HL-60 (cell line): Measurements from ENCODE around the gene LRRC8C.

Experiments
- CTCF ChIP-seq: IDR thresholded peaks from one replicate; pipeline ENCODE4 v1.5.1; 2011; ENCODE audit warnings: low read length, control low read depth, inconsistent platforms; ENCODE audit not compliant: insufficient read depth
- GABPA ChIP-seq: IDR thresholded peaks from 2 replicates; pipeline ENCODE4 v1.6.1; 2012; ENCODE audit warnings: low read depth
- POLR2AphosphoS5 ChIP-seq: IDR thresholded peaks from 2 replicates; pipeline ENCODE4 v1.6.1; 2012; ENCODE audit warnings: low read depth
- REST ChIP-seq: IDR thresholded peaks from 2 replicates; pipeline ENCODE4 v1.6.1; 2012; ENCODE audit warnings: low read depth; ENCODE audit not compliant: insufficient replicate concordance

GRCh38 chr1:89767618-89768017, 134.7 kb downstream of the LRRC8C start:
- TF ChIP-seq POLR2AphosphoS5 (no peak), CTCF (no peak), REST (no peak), GABPA (no peak)
